C4-2B (cell line): ENCODE data around the gene ACAD9.

Experiments
- ZFX ChIP-seq: fragments of 450-650 bp; IDR thresholded peaks from 2 replicates; pipeline ENCODE4 v1.6.1; 2017
- TF ChIP-seq, protein P1 (sequence below): fragments of 450-650 bp; conservative IDR thresholded peaks from 2 replicates; pipeline ENCODE4 v1.5.1; 2017; ENCODE audit warnings: mild to moderate bottlenecking

DNA sequence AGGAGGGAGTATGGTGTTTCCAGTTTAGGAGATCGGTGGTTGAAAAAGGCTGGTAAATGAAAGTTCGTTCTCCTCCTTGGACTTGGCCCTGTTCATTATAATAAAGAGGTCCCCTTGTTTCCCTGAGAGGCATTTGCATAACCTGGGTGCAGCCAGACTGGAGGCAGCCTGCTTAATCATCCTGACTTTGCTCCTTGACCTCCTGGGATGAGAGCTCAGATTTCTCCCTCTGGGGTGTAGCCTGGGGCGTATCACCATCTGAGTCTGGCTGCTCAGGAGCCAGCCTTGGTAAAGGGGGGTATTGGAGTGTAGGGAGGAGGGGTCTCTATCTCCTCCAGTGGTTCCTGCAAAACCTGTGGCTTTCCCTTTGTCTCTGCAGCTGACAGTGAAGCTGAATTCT is 21.3 kb upstream of the ACAD9 start:
- TF ChIP-seq, protein P1, sequence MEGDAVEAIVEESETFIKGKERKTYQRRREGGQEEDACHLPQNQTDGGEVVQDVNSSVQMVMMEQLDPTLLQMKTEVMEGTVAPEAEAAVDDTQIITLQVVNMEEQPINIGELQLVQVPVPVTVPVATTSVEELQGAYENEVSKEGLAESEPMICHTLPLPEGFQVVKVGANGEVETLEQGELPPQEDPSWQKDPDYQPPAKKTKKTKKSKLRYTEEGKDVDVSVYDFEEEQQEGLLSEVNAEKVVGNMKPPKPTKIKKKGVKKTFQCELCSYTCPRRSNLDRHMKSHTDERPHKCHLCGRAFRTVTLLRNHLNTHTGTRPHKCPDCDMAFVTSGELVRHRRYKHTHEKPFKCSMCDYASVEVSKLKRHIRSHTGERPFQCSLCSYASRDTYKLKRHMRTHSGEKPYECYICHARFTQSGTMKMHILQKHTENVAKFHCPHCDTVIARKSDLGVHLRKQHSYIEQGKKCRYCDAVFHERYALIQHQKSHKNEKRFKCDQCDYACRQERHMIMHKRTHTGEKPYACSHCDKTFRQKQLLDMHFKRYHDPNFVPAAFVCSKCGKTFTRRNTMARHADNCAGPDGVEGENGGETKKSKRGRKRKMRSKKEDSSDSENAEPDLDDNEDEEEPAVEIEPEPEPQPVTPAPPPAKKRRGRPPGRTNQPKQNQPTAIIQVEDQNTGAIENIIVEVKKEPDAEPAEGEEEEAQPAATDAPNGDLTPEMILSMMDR: no peak
- no peak for TF ChIP-seq ZFX
